HL-60/S4 treated with phorbol 12-myristate 13-acetate at 8.2 ng/mL for 4 days and 3 days (cell line): ENCODE results near the gene DNAH2.

Source experiments
- in situ Hi-C: fragments of 300-500 bp; cut with MboI; formaldehyde crosslinking; loops from 2 replicates; pipeline ENCODE4 v1.15.0; 2022; ENCODE audit warnings: low sequenced_read_pairs

Gene DNAH2, protein sequence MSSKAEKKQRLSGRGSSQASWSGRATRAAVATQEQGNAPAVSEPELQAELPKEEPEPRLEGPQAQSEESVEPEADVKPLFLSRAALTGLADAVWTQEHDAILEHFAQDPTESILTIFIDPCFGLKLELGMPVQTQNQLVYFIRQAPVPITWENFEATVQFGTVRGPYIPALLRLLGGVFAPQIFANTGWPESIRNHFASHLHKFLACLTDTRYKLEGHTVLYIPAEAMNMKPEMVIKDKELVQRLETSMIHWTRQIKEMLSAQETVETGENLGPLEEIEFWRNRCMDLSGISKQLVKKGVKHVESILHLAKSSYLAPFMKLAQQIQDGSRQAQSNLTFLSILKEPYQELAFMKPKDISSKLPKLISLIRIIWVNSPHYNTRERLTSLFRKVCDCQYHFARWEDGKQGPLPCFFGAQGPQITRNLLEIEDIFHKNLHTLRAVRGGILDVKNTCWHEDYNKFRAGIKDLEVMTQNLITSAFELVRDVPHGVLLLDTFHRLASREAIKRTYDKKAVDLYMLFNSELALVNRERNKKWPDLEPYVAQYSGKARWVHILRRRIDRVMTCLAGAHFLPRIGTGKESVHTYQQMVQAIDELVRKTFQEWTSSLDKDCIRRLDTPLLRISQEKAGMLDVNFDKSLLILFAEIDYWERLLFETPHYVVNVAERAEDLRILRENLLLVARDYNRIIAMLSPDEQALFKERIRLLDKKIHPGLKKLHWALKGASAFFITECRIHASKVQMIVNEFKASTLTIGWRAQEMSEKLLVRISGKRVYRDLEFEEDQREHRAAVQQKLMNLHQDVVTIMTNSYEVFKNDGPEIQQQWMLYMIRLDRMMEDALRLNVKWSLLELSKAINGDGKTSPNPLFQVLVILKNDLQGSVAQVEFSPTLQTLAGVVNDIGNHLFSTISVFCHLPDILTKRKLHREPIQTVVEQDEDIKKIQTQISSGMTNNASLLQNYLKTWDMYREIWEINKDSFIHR (N-terminal part only)

DNA sequence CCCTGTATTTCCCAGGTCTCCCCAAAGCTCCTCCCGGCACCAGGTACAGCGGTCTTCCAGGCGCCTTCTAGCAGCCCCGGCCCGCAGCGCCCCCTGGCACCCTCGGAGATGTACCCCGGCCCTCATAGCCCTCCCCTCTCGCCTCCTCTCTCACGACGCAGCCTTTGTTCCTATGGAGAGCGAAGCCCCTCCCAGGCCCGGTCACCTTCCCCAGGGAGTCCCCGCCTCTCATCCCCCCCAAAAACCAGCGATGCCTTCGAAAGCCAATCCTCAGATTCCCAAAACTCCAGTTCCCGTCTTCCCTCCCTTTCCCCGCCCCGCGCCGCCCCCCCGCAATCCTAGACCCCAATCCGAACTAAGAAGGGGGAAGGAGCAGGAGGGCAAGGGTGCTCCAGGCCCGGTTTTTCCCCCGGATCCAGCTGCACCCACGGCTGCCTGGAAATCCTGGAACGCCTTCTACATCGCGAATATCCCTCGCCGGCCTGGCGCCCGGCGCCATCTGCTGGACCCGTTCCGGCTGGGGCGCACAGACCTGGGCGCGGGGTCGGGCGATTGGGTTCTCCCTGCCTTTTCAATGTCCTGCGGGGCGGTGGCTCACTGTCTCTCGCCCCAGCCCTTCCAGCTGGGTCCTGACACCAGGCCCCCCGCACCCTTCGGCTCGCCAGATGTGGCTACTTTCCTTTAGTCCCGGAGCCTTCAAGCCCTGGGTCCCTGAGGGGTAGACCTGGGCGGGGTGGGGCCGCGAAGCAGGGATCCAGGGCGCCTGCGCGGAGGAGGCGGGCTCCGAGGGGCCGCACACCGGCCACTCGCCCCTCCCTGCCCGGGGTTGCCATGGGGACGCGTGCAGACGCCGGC, at the start of gene DNAH2:
DNAH2 (plus strand) TSS at position 844 of the 855 bp plus-strand sequence. CDS start 1,991 bp downstream, outside the sequence.
- in situ Hi-C loops, result no loop called here

DNA sequence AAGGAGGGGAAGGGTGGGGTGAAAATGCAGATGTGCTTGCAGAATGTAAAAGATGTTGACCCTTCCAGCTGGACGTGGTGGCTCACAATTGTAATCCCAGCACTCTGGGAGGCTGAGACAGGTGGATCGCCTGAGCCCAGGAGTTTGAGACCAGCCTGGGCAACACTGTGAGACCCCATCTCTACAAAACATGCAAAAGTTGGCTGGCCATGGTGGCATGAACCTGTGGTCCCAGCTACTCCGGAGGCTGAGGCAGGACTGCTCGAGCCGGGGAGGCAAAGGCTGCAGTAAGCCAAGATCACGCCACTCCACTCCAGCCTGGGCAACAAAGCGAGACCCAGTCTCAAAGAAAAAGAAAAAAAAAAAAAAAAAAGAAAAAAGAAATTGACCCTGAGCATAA, 49.1 kb upstream of the DNAH2 start:
- in situ Hi-C loops, result no loop called here

DNA sequence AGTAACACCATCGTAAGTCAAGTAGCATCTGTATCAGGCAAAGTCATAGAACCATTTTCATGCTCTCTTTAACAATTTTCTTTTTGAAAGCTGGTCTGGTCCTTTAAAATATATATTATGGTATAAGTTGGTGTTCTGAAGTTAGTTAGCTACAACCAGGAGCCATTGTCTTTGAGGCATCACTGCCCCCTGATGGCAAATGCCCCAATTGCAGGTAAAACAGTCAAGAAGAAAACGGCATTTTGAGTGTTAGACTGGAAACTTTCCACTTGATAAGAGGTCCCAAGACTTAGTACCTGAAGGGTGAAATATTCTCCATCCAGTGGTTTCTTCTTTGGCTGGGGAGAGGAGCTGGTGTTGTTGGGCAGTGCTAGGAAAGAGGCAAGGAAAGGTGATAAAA, 44.3 kb upstream of the DNAH2 start:
- in situ Hi-C loops, result no loop called here

DNA sequence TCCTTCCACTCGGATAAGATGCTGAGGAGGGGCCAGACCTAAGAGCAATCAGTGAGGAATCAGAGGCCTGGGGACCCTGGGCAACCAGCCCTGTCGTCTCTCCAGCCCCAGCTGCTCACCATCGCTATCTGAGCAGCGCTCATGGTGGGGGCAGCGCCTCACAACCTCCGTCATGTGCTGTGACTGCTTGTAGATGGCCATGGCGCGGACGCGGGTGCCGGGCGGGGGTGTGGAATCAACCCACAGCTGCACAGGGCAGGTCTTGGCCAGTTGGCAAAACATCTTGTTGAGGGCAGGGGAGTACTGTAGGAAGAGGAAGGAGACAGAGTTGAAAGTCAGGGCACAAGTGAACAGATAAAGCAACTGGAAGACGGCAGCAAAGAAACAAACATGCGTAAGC, 42.6 kb upstream of the DNAH2 start:
- in situ Hi-C loops, result loop anchor here (25.0 kb wide), 2 partner anchors 88 to 338 kb away; partner anchors contain the start of genes ACAP1, CD68, MPDU1 and NEURL4

DNA sequence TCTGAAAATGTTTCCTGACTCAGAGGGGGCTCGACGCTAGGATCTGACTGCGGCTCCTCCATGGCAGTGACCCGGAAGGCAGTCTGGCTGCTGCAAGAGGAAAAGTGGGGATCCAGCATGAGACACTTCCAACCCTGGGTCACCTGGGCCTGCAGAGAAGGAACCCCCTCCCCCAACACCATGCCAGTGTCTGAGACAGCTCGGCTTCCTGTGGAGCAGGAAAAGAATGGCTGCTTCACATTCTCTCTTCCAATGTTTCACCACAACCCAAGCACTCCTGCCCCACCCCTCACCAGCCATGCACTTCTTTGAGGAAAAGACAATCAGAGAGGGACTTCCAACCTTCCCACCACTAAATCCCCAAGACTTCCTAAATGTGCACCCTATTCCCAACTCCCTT, 41.0 kb upstream of the DNAH2 start:
- in situ Hi-C loops, result loop anchor here (25.0 kb wide), 2 partner anchors 89 to 339 kb away; partner anchors contain the start of genes ACAP1, CD68, MPDU1 and NEURL4

DNA sequence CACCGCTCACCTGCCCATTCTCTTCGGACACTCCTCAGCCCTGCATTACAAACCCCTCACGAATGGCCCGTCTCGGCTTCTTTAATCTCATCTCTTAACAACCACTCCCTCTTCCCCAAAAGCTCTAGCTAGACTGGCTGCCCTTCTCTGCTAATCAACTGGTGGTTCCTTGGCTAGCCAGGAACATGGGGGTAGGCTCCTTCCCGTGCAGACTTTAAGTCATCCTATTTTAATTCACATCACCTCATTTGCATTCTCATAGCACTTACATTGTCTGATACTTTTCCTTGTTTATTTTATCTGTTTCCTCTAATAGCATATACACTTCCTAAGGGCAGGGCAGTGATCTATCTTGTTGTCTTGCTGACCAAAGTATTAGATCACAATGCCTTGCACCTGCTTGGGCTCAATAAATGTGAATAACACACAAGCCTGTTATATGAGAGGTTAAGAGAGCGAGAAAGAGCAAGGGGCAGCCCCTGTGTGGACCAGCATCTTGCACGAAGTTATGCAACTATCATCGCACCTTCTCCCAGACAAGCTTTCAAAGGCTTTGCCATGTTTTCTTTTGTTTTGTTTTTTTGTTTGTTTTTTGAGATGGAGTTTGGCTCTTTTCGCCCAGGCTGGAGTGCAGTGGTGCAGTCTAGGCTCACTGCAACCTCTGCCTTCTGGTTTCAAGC, 40.0 kb upstream of the DNAH2 start:
- in situ Hi-C loops, result loop anchor here (25.0 kb wide), 2 partner anchors 90 to 340 kb away; partner anchors contain the start of genes ACAP1, CD68, MPDU1 and NEURL4

DNA sequence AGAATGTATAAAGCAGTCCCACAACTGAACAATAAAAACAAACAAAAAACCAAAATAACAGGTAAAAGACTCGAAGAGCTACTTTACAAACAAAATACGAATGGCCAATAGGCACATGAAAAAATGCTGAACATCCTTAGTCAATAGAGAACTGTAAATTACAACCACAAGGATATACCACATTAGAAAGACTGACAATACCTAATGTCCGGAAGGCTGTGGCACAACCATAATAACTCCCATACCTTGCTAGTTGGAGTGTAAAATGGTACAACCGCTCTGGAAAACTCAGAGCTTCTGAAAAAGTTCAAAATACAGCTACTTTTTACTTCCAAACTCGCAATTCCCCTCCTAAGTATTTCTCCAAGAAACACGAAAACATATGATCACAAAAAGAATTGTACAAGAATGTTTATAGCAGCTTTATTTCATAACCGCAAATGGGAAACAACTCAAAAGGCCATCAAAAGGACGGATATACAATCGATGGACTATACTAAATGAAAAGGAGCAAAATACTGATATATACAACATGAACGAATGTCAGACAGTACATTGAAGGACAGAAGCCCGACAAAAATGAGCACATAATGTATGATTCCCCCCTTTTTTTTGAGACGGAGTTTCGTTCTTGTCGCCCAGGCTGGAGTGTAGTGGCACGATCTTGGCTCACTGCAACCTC, 32.6 kb upstream of the DNAH2 start:
- in situ Hi-C loops, result loop anchor here (25.0 kb wide), 2 partner anchors 98 to 348 kb away; partner anchors contain the start of genes ACAP1, CD68, MPDU1 and NEURL4

DNA sequence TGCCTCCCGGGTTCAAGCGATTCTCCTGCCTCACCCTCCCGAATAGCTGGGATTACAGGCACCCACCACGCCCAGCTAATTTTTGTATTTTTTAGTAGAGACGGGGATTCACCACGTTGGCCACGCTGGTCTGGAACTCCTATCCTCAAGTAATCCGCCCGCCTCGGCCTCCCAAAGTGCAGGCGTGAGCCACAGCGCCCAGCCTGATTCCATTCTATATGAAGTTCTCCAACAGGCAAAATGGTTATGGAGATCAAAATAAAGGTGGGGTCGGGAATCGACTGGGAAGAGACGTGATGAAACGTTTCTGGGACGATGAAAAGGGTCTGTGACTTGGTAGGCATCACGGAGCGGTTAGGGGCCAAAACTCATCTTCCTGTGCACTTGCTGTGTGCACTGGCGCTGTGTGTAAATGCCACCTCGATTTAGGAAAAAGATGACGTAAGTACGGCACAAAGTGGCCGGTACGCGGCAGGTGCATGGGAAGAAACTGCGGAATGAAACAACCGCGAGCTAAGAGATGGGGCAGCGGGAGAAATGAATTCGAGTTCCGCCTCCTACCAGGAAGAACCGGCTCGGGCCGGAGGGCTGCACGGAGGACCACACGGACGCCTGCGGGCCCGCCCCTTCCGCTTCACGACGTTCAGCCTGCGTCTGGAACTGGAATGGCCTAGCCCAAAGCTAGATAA, 31.9 kb upstream of the DNAH2 start:
- in situ Hi-C loops, result loop anchor here (25.0 kb wide), 2 partner anchors 98 to 348 kb away; partner anchors contain the start of genes ACAP1, CD68, MPDU1 and NEURL4

DNA sequence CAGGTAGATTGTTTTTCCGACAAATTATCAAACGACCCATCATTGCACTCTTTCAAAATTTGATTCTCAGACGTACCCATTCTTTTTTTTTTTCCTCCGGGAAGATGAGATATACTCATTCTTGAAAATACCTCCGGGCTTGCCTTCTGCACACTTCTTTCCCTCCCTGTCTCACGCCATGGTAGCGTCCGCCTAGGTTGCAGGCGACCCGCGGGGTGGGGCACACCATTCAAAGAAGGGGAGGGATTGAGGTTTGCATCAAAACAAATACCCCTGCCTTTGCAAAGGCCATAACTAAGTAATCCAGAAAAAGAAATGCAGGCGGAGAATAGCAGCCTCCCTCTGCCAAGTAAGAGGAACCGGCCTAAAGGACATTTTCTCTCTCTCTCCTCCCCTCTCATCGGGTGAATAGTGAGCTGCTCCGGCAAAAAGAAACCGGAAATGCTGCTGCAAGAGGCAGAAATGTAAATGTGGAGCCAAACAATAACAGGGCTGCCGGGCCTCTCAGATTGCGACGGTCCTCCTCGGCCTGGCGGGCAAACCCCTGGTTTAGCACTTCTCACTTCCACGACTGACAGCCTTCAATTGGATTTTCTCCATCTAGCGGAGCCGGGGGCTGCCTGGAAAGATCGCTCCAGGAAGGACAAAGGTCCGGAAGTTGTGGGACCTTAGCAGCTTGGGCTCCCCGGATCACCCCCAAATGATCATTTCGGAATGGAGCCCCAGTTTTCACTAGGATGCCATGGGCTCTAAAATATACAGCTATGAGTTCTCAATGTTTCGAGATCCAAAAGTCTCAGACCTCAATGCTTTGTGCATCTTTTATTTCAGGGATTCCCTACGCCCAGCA, 31.1 kb upstream of the DNAH2 start:
- in situ Hi-C loops, result loop anchor here (25.0 kb wide), 2 partner anchors 99 to 349 kb away; partner anchors contain the start of genes ACAP1, CD68, MPDU1 and NEURL4

DNA sequence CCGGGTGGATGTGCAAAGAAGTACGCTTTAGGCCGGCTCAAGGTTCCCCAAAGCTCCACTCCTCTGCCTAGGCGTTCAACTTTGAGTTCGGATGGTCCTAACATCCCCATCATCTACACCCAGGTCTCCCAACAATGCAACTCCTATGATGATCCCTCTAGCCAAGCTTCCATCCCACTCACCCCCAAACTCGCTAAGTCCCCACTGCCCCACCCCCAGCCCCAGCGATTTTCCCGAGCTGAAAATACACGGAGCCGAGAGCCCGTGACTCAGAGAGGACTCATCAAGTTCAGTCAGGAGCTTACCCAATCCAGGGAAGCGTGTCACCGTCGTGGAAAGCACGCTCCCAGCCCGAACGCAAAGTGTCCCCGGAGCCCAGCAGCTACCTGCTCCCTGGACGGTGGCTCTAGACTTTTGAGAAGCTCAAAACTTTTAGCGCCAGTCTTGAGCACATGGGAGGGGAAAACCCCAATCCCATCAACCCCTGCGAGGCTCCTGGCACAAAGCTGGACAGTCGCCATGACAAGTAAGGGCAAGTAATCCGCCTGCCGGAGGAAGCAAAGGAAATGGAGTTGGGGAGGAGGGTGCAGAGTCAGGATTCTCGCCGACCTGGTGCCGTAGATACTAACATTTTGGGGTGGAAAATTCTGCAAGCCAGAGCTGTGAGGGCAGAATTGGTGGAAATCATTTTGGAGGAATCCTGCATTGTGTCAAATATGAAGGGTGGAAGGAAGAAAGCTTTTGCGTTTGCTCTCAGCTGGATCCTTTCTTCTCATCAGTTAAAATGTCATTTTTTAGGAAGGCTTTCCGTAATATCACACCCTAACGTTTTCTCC, 30.3 kb upstream of the DNAH2 start, which contains the start of gene TP53:
TP53 (minus strand) TSS at position 419 of the 836 bp plus-strand sequence. CDS start 10,896 bp downstream, outside the sequence.
- in situ Hi-C loops, result loop anchor here (25.0 kb wide), 2 partner anchors 100 to 350 kb away; partner anchors contain the start of genes ACAP1, CD68, MPDU1 and NEURL4

DNA sequence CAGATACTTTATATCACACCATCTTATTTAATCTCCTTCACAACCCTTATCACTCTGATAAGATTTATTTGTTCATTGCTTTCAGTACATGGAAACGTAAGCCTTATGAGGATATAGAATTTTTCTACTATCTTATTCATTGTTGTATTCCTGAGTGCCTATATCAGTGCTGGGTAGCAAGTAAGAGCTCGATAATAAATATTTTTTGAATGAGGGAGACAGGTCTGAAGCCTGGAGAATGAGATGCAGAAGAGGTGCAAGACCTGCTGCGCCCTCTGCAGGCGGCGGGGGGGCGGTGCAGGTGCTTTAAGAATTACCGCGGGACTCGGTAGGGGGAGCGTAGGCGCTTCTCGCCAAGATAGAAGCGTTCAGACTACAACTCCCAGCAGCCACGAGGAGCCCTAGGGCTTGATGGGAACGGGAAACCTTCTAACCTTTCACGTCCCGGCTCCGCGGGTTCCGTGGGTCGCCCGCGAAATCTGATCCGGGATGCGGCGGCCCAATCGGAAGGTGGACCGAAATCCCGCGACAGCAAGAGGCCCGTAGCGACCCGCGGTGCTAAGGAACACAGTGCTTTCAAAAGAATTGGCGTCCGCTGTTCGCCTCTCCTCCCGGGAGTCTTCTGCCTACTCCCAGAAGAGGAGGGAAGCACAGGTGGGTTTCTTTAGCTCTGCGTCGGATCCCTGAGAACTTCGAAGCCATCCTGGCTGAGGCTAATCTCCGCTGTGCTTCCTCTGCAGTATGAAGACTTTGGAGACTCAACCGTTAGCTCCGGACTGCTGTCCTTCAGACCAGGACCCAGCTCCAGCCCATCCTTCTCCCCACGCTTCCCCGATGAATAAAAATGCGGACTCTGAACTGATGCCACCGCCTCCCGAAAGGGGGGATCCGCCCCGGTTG, 29.4 kb upstream of the DNAH2 start, which contains the start of gene WRAP53:
WRAP53 (plus strand) TSS at position 570 of the 900 bp plus-strand sequence; CDS start at position 742, 172 bp downstream.
- in situ Hi-C loops, result loop anchor here (25.0 kb wide), 2 partner anchors 101 to 351 kb away; partner anchors contain the start of genes ACAP1, CD68, MPDU1 and NEURL4

DNA sequence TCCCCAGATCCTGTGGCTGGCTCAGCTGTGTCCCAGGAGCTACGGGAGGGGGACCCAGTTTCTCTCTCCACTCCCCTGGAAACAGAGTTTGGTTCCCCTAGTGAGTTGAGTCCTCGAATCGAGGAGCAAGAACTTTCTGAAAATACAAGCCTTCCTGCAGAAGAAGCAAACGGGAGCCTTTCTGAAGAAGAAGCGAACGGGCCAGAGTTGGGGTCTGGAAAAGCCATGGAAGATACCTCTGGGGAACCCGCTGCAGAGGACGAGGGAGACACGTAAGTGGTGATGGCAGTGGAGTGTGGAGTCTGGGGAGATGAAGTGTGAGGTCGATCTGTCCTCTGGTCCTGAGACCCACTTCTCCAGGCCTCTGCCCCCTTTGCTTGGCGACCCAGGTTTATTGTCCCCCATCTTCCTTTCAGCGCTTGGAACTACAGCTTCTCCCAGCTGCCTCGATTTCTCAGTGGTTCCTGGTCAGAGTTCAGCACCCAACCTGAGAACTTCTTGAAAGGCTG, 28.7 kb upstream of the DNAH2 start:
- in situ Hi-C loops, result loop anchor here (25.0 kb wide), 2 partner anchors 102 to 352 kb away; partner anchors contain the start of genes ACAP1, CD68, MPDU1 and NEURL4

DNA sequence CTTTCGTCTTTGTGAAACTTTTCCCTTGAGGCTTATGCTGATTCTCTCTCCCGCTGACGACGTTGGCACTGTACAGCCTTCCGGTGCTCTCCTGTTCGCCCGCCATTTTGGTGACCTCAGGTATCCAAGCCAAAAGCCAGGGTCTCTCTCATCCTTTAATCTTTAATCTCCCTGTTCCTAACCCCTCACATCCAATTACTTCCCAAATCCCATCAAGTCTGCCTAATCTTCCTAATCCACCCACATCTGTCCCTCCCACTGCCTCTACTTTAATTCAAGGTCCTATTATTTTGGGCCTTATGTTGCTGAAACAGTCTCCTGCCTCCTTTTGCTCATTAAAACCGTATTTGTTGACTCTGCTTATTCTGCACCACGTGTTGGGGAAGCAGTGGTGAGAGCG, 22.0 kb upstream of the DNAH2 start:
- in situ Hi-C loops, result loop anchor here (25.0 kb wide), 2 partner anchors 108 to 358 kb away; partner anchors contain the start of genes ACAP1, CD68, MPDU1 and NEURL4

DNA sequence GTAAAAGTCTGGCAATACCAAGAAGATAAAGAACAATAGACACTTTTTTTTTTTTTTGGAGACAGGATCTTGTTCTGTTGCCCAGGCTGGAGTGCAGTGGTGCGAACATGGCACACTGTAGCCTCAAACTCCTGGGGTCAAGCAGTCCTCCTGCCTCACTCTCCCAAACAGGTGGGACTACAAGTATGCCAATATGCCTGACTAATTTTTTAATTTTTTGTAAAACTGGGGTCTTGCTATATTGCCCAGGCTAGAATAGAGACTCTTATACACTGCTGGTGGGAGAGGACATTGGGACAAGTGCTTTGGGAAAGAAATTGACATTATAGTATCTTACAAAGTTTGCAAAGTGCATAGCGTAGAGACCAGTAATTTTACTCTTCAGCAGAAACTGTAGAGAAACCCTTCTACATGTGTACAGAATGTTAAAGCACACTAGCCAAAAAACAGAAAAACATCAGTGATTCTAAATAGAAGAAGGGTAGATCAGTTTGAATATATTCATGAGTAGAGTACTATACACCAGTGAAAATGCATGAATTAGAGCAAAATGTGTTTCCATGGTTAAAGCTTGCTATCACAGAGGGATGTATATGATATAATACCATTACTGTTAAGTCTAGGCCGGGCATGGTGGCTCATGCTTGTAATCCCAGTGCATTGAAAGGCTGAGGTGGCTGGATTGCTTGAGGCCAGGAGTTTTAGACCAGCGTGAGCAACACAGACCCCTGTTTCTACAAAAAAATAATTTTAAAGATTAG, 19.5 kb upstream of the DNAH2 start:
- in situ Hi-C loops, result loop anchor here (25.0 kb wide), 2 partner anchors 111 to 361 kb away; partner anchors contain the start of genes ACAP1, CD68, MPDU1 and NEURL4
